ENCODE results near the gene ANKRD55.

- TF ChIP-seq POLR2A (IDR thresholded peaks at IDR 0.05) (no peak), CTCF (IDR thresholded peaks at IDR 0.05) (no peak), EP300 (IDR thresholded peaks at IDR 0.05; ENCODE audit: low read depth) (no peak), POLR2AphosphoS5 (IDR thresholded peaks at IDR 0.05) (no peak)
These were observed 65.6 kb downstream of the ANKRD55 start for GRCh38 chr5:56167519-56167918.

Data from transverse colon (tissue), 4 donors.